ENCODE data around the gene SNAP23.

GRCh38 chr15:42553554-42553953 lies 58.1 kb downstream of the SNAP23 start:
- TF ChIP-seq ZNF8 (CRISPR knock-in tag; IDR thresholded peaks at IDR 0.05) (no peak), RARB (CRISPR knock-in tag; IDR thresholded peaks at IDR 0.05) (no peak), CSRNP3 (CRISPR knock-in tag; IDR thresholded peaks at IDR 0.05) (no peak), BACH2 (CRISPR knock-in tag; IDR thresholded peaks at IDR 0.05; ENCODE audit: borderline replicate concordance) (no peak), CREB5 (CRISPR knock-in tag; IDR thresholded peaks at IDR 0.05; ENCODE audit: low read depth) (no peak), ARNTL (CRISPR knock-in tag; IDR thresholded peaks at IDR 0.05; ENCODE audit: borderline replicate concordance, low read depth) (no peak)

Data from SK-N-SH treated with all-trans-retinoic acid at 6 μM for 48 hours (cell line).